Left ventricle myocardium inferior (tissue), 1 donor: ENCODE data around the gene MED31. TPM values are rescaled to one million over a fixed set of nuclear protein-coding genes. Genes with fewer than 3 reads are reported as not detected.

Experiments used
- DNase-seq: peaks from one replicate; pipeline ENCODE4 v3.0.0-alpha.2; 2020
- H3K27ac ChIP-seq: fragments of 200-600 bp; replicated peaks from 2 replicates; pipeline ENCODE4 v1.8.0; 2021
- H3K27me3 ChIP-seq: fragments of 200-600 bp; 2 replicates; pipeline ENCODE4 v1.8.0; 2021; ENCODE audit warnings: low read depth
- H3K36me3 ChIP-seq: fragments of 200-600 bp; 2 replicates; pipeline ENCODE4 v1.8.0; 2021
- H3K4me1 ChIP-seq: fragments of 200-600 bp; 2 replicates; pipeline ENCODE4 v1.8.0; 2021
- H3K4me3 ChIP-seq: fragments of 200-600 bp; 2 replicates; pipeline ENCODE4 v1.8.0; 2021; ENCODE audit warnings: mild to moderate bottlenecking, moderate library complexity
- H3K9me3 ChIP-seq: fragments of 200-600 bp; replicated peaks from 2 replicates; pipeline ENCODE4 v1.8.0; 2021
- CTCF ChIP-seq: fragments of 200-600 bp; IDR thresholded peaks from 2 replicates; pipeline ENCODE4 v1.8.0; 2021; ENCODE audit warnings: antibody characterized with exemption, mild to moderate bottlenecking, borderline replicate concordance
- intact Hi-C: fragments of 100-400 bp; cut with micrococcal nuclease; formaldehyde crosslinking; loops from one replicate; pipeline ENCODE4 v1.11.0; 2022
- total RNA-seq: library from RNA; stranded (reverse); fragmentation: NEBNext Ultra II Directional; extraction: Animal tissue kit (Norgen Biotek cat#: 25700); gene quantifications from one replicate; pipeline ENCODE4 v1.2.1, GENCODE V29; 2021
- donor health status: DM: no; HTN: yes; CAD: no; lungs with severe emphysema.

Gene MED31
- total RNA-seq, 1 donor from 2014 or later, result 14.1 TPM

- intact Hi-C loops, result no loop called here
- TF ChIP-seq CTCF, result no peak
- peaks cover 81% of the 10 kb centered on the region for H3K27me3 ChIP-seq
- H3K27ac ChIP-seq, result no peak overlapping the region
- H3K36me3 ChIP-seq, result no peaks in the 10 kb centered on the region
- no peaks in the 10 kb centered on the region for H3K4me1 ChIP-seq
- H3K4me3 ChIP-seq, result no peak overlapping the region
- no peak for DNase-seq
- no peaks in the 10 kb centered on the region for H3K9me3 ChIP-seq
Observed at GRCh38 chr17:6676802-6677157, 25.4 kb upstream of the MED31 start.

DNA sequence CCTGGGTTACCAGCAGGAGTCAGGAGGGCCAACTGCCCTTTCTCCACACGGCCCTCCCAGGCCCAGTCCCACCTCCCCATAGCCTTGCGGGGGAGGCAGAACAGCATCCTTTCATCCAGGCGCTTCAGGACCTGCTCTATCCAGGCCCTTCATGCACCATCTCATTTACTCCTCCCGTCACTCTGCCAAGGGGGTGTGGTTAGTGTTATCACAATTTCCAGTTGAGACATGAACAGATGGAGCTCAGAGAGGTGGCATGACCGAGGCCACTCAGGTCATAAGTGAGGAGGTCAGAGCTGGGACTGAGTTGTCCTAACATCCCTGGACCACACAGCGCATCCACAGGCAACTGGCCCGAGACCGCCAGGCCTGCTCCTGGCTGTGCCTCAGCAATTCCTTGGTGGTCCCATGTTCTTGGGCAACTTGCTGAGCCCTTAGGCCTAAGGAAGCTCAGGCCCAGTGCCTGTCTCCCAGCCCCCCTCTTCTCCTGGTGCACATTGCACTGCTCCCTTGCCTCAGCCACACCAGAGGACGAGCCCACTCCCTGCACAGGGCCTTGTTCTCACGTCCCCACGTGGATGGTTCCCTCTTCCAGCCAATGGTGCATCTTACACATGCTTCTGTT, 23.9 kb upstream of the MED31 start:
- peaks cover 80% of the 10 kb centered on the region for H3K27me3 ChIP-seq
- no peak for TF ChIP-seq CTCF
- no peaks in the 10 kb centered on the region for H3K9me3 ChIP-seq
- intact Hi-C loops, result no loop called here
- H3K27ac ChIP-seq, result no peak overlapping the region
- no peaks in the 10 kb centered on the region for H3K4me1 ChIP-seq
- H3K36me3 ChIP-seq, result no peaks in the 10 kb centered on the region
- no peak for DNase-seq
- H3K4me3 ChIP-seq, result no peak overlapping the region

DNA sequence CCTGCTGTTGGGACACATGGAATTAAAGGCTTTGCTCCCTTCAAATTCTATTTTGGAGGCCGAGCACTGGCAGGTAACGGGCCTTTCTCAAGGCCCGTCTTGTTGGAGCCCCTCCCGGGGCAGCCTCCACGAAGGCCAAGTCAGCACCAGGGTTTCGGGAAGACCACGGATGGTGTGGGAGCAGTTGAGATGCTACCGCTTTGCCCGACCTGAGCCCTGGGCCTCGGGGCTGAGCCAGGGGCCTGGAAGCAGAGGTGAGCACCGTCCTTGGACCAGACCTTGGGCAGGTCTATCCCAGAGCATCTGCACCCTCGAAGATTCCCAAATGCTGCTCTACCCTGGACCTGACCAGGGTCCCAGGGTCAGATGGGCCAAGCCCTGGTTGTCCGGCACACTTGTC, 23.2 kb upstream of the MED31 start:
- intact Hi-C loops, result no loop called here
- Histone ChIP-seq H3K4me3 (no peak overlapping the region), H3K4me1 (no peaks in the 10 kb centered on the region), H3K27ac (no peak overlapping the region), H3K36me3 (no peaks in the 10 kb centered on the region), H3K9me3 (no peaks in the 10 kb centered on the region), H3K27me3 (peaks cover 80% of the 10 kb centered on the region)
- no peak for DNase-seq
- TF ChIP-seq CTCF, result no peak

GRCh38 chr17:6671431-6671830, 20.0 kb upstream of the MED31 start:
- intact Hi-C loops, result no loop called here
- no peak for DNase-seq

GRCh38 chr17:6670999-6671398, 19.6 kb upstream of the MED31 start:
- no peak for DNase-seq
- H3K27ac ChIP-seq, result no peak overlapping the region
- intact Hi-C loops, result no loop called here

More at GRCh38 chr17:6671431-6671830, 20.0 kb upstream of the MED31 start:
- H3K27me3 ChIP-seq, result peaks cover 72% of the 10 kb centered on the region
- no peaks in the 10 kb centered on the region for H3K4me1 ChIP-seq
- H3K4me3 ChIP-seq, result no peak overlapping the region
- no peak overlapping the region for H3K27ac ChIP-seq
- TF ChIP-seq CTCF, result no peak
- no peaks in the 10 kb centered on the region for H3K9me3 ChIP-seq
- H3K36me3 ChIP-seq, result no peaks in the 10 kb centered on the region

More at GRCh38 chr17:6670999-6671398, 19.6 kb upstream of the MED31 start:
- no peaks in the 10 kb centered on the region for H3K36me3 ChIP-seq
- no peaks in the 10 kb centered on the region for H3K9me3 ChIP-seq
- no peak overlapping the region for H3K4me3 ChIP-seq
- peaks cover 67% of the 10 kb centered on the region for H3K27me3 ChIP-seq
- no peak for TF ChIP-seq CTCF
- peaks cover 3% of the 10 kb centered on the region for H3K4me1 ChIP-seq
